ENCODE measurements around the gene EARS2. TPM values are rescaled to one million over a fixed set of nuclear protein-coding genes. Genes with fewer than 3 reads are reported as not detected.

EARS2 gene
- total RNA-seq, 1 donor from 2014 or later = 45.3 TPM

GRCh38 chr16:23482778-23483177 is 74.4 kb downstream of the EARS2 start:
- DNase-seq (ENCODE audit: low read depth) = no peak

GRCh38 chr16:23480257-23480656 is 76.9 kb downstream of the EARS2 start:
- DNase-seq (ENCODE audit: low read depth) = no peak

- no peak for DNase-seq (ENCODE audit: low read depth)
Measured at GRCh38 chr16:23479138-23479537, 78.0 kb downstream of the EARS2 start.

GRCh38 chr16:23478566-23478965 is 78.6 kb downstream of the EARS2 start:
- DNase-seq (ENCODE audit: low read depth) = no peak

GRCh38 chr16:23476289-23476688 is 80.9 kb downstream of the EARS2 start:
- no peak for DNase-seq (ENCODE audit: low read depth)

Other genes with a start within 250 kb of the EARS2 start
- gene COG7, start 104.2 kb downstream of the EARS2 start, total RNA-seq = 9.9 and 24.9 TPM in 2 replicates
- 15.8 and 33.8 TPM in 2 replicates for gene GGA2, start 46.9 kb downstream of the EARS2 start, total RNA-seq
- gene UBFD1, start 377 bp upstream of the EARS2 start, total RNA-seq = 107 and 193 TPM in 2 replicates
- 22.2 and 43.6 TPM in 2 replicates for gene NDUFAB1, start 39.0 kb upstream of the EARS2 start, total RNA-seq
- gene PALB2, start 84.0 kb upstream of the EARS2 start, total RNA-seq = 12.5 and 15.4 TPM in 2 replicates
- gene DCTN5, start 84.1 kb upstream of the EARS2 start, total RNA-seq = 64.8 and 123 TPM in 2 replicates
- 0.99 and 8.0 TPM in 2 replicates for gene PLK1, start 121.5 kb upstream of the EARS2 start, total RNA-seq
- gene ERN2, start 155.9 kb upstream of the EARS2 start, total RNA-seq = 0.15 TPM in 1 of 2 replicates, not detected in the other
- gene CHP2, start 197.7 kb upstream of the EARS2 start, total RNA-seq = not detected in 2 replicates